SIG-M5 (cell line): ENCODE data around the gene NRM.

ENCODE experiments used
- DNase-seq: peaks from one replicate; lab custom pipeline; 2025; lab: John Stamatoyannopoulos, UW

The NRM gene

GRCh38 chr6:30688569-30688968 is 2.2 kb downstream of the NRM start:
- DNase-seq, result no peak

GRCh38 chr6:30687659-30688431 is 2.9 kb downstream of the NRM start:
- no peak for DNase-seq

- no peak for DNase-seq
Measured at GRCh38 chr6:30686908-30687658, 3.7 kb downstream of the NRM start.

- DNase-seq, result no peak
Measured at GRCh38 chr6:30686009-30686907, 4.5 kb downstream of the NRM start, which contains the start of gene PPP1R18. PPP1R18 (minus strand) TSS chr6:30686645; CDS start chr6:30686018, 627 bp downstream.

- DNase-seq, result no peak
Measured at GRCh38 chr6:30685157-30686008, 5.4 kb downstream of the NRM start.

- no peak for DNase-seq
Measured at GRCh38 chr6:30684386-30685156, 6.2 kb downstream of the NRM start.

GRCh38 chr6:30683980-30684338 is 6.8 kb downstream of the NRM start:
- no peak for DNase-seq

GRCh38 chr6:30683183-30683979 is 7.4 kb downstream of the NRM start:
- no peak for DNase-seq

GRCh38 chr6:30682143-30683117 is 8.4 kb downstream of the NRM start:
- DNase-seq, result peak; percentile 70

GRCh38 chr6:30681766-30682142 is 9.0 kb downstream of the NRM start:
- no peak for DNase-seq

- no peak for DNase-seq
Measured at GRCh38 chr6:30679765-30680535, 10.8 kb downstream of the NRM start.

GRCh38 chr6:30678964-30679726 is 11.6 kb downstream of the NRM start:
- DNase-seq, result no peak

GRCh38 chr6:30676660-30677285 is 14.0 kb downstream of the NRM start:
- no peak for DNase-seq

- DNase-seq, result peak; percentile 68
Measured at GRCh38 chr6:30672445-30673253, 18.1 kb downstream of the NRM start, which contains the start of gene DHX16. DHX16 (minus strand) TSS chr6:30673006; CDS start chr6:30672841, 165 bp downstream.

GRCh38 chr6:30670760-30671527 is 19.8 kb downstream of the NRM start:
- DNase-seq, result no peak
